Stimulated activated CD4-positive, alpha-beta T cell treated with anti-CD3 and anti-CD28 coated beads, Interleukin-15, amount 100 ng/mL, for 48 hours (primary cell): ENCODE measurements around the gene SLC8B1.

Experiments used
- DNase-seq, 2 donors: peaks; one replicate each; pipeline ENCODE4 v3.0.0-alpha.2; 2020; ENCODE audit warnings: low read depth in 2 of 2

Gene SLC8B1

GRCh38 chr12:113322343-113322742 lies 12.6 kb downstream of the SLC8B1 start:
- DNase-seq, result no peak

DNA sequence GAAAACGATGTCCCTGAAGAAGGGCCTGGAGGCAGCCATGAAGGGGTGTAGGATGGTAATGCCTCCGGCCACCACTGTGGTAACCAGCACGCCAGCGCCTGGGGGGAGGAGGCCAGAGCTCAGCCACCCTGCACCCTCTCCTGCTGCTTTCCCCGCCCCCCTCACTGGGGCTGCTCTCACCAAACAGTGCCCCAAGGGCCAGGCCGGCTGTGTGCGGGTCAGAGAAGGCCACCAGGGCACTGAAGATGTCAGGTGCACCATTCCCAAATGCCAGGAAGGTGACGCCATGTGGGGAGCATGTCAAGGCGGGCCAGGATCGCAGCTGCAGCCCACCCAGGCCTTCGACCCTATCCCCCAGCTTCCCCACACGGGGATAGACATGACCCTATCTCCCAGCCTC lies 14.5 kb downstream of the SLC8B1 start:
- DNase-seq, result no peak

- no peak for DNase-seq
These were observed 15.8 kb downstream of the SLC8B1 start for GRCh38 chr12:113318900-113319628.

- DNase-seq, result no peak
These were observed 16.8 kb downstream of the SLC8B1 start for GRCh38 chr12:113318046-113318656.

GRCh38 chr12:113317122-113317521 lies 17.8 kb downstream of the SLC8B1 start:
- DNase-seq, result no peak

GRCh38 chr12:113316155-113316554 lies 18.8 kb downstream of the SLC8B1 start:
- DNase-seq, result no peak

DNA sequence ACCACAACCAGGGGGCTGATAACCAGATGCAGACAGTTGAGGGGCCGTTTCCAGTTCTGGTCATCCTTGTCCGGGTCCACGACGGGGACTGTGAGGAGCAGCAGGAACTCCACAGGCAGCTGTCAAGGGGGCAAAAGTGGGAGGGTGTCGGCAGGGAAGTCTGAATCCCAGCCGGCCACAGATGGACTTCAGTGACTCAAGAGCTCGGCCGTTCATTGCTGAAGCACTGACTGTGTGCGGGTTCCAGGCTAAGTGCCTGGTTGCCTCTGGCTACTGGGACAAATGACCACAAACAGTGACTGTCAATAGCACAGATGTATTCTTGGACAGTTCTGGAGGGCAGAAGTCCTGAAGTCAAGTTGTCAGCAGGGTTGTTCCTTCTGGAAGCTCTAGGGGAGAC lies 19.6 kb downstream of the SLC8B1 start:
- DNase-seq, result no peak

DNA sequence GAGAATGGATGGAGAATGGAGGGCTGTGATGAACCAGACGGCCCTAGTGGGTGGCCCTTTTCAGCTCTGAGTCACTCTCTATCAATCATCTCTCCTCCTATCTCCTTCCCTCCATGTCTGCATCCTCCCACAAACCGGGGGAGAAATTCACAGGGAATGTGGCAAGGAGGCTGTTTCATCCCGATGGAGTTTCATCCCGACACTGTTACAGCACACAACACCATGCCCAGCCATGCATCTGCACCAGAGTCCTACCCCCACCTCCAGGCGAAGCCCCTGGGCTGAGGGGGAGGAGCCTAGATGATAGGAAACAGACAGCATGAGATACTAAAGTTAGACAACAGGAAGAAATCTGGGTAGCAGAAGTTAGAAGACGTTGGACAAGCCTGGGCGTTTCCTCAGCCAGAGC lies 20.8 kb downstream of the SLC8B1 start:
- no peak for DNase-seq

GRCh38 chr12:113310489-113310888 lies 24.4 kb downstream of the SLC8B1 start:
- DNase-seq, result no peak

DNA sequence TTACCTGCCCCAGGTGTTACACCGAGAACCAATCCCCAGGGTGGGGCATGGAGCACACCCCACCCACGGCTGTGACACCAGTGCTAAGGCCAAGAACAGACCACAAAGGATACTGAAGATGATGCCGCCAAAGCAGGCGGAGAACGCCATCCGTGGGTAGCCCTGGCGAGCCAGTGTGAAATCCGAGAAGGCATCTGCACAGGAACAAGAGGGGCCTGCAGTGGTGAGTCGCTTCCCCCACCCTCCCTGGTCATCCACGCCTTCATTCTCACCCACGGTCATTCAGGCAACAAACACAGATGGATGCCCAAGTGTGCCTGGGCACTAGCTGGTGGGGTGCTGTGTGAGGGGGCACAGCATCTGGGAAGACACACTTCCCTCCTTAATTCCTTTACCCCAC lies 28.5 kb downstream of the SLC8B1 start:
- no peak for DNase-seq

- DNase-seq, result no peak
These were observed 29.5 kb downstream of the SLC8B1 start for GRCh38 chr12:113305281-113305856.

GRCh38 chr12:113302886-113303640 lies 31.8 kb downstream of the SLC8B1 start:
- no peak for DNase-seq

- no peak for DNase-seq
These were observed 32.4 kb downstream of the SLC8B1 start for GRCh38 chr12:113302466-113302865.

DNA sequence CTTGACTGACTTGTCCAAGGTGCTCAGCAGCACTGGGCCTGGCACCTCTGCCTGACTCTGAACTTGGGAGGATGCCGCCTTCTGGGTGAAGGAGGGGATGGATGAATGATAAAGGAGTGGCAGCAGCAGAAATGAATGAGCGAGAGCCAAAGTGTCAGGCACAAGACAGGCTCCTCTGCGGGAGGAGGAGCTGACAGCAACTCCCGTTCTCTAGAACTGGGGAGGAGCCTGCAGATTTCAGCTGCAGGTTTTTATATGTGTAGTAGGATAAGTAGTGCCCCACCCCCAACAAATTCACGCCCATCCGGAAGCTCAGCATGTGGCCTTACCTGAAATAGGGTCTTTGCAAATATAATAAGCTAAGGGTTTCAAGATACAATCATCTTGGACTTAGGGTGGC lies 33.1 kb downstream of the SLC8B1 start:
- no peak for DNase-seq

DNA sequence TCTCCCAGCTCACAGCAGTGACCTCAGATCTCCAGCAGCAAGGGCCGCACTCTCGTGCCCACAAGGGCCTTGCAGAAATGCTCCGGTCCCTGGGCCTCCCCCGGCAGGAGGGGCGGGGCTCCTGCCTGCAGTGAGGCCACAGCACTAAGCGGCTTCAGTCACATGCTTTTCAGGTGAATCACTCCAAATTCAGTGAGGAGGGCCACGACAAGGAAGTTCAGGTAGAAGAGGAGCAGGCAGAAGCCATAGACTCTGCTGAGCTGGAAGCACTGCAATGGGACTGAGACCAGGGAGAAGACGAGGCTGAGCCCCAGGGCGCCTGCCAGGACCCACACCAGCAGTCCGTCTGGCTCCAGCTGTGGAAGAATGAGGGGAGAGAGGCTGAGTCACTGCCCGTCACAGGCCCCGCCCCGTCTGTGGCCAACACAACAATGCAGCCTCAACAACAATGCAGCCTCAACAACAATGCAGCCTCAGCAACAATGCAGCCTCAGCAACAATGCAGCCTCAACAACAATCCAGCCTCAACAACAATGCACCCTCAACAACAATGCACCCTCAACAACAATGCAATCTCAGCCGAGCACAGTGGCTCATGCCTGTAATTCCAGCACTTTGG lies 35.2 kb downstream of the SLC8B1 start:
- no peak for DNase-seq

- DNase-seq, result no peak
These were observed 35.9 kb downstream of the SLC8B1 start for GRCh38 chr12:113298861-113299545.

DNA sequence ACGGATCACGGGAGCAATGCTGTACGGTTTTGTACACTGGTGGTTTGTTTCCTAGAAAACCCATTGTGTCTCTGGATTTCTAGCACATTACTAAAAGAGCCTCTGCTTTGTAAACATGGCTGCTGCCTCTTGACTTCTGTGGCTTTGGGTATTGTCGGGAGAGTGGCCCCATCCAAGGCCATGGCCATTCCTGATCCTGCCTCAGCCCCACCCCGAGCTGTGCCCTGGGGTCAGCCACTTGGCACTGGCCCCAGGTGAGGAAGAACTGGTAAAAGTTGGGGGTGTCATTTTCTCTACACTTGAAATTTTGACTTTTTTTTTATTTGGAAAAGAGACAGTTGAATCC lies 36.5 kb downstream of the SLC8B1 start:
- no peak for DNase-seq

GRCh38 chr12:113297621-113298471 lies 37.1 kb downstream of the SLC8B1 start:
- DNase-seq, result no peak

DNA sequence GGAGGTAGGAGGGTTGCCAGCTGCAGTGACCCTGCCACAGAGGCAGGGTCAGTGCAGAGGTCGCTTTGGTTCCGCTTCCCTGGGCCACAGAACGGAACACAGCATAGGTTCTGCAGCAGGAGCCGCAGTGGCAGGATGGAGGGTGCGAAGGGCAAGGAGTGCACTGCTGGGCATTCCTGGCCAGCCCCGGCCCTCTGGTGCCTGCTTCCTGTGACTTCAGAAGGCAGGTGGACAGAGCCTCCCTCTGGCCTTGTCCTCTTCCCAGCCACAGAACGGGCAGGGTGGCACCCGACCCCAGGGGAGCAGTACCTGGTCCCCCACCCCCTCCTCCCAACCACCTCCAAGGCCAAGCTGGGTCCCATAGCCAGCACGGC lies 37.7 kb downstream of the SLC8B1 start:
- no peak for DNase-seq

DNA sequence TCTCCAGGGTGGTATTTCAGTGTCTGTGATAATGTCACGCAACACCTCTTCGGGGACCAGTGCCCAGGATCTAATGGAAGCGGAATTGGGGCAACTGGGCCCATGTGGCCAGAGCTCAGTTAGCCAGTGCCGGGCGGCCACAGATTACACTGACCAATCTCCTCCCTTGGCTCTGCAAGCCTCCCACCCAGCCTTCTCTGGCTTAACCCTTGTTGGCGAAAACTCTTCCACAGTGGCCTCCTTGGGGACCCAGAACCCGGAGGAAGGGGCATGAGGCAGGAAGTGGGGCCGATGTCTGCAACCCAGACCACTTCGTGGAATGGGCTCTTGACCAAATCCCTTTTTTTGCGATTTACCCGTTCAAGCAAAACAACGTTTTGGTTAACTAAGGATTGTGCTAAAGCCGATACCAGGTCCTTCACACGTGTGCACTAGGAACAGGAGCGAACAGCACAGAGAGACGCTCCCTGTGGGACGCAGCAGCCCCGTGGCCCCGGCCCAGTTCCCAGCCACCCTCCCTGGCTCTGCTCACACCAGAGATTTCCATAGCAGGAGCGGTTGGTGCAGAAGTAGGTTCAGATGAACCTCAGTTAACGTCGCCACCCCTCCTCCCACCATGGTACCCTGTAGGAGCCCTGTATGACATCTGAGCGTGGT lies 38.2 kb downstream of the SLC8B1 start:
- no peak for DNase-seq
